BE2C (cell line): ENCODE results near the gene LZTS3.
"Not testable (repeated sequence)": the region's sequence is repeated elsewhere in the genome, so short reads cannot be mapped to it uniquely, and the experiment has no call there.

Experiments used
- DNase-seq: peaks from one replicate; pipeline ENCODE4 v3.0.0-alpha.2; 2020
- H3K27me3 ChIP-seq: fragments of 250-450 bp; sonication (Bioruptor Pico); 2 replicates; pipeline ENCODE4 v1.5.1; 2020; ENCODE audit warnings: mild to moderate bottlenecking
- H3K36me3 ChIP-seq: fragments of 250-450 bp; sonication (Bioruptor Pico); 2 replicates; pipeline ENCODE4 v1.5.1; 2020; ENCODE audit warnings: mild to moderate bottlenecking
- H3K4me1 ChIP-seq: fragments of 250-450 bp; sonication (Bioruptor Pico); 2 replicates; pipeline ENCODE4 v1.5.1; 2020
- H3K4me3 ChIP-seq: 2 replicates; pipeline ENCODE4 v1.5.1; 2011; ENCODE audit warnings: low read depth, low read length
- H3K9me3 ChIP-seq: fragments of 250-450 bp; sonication (Bioruptor Pico); 2 replicates; pipeline ENCODE4 v1.5.1; 2020
- CTCF ChIP-seq: IDR thresholded peaks from 2 replicates; pipeline ENCODE4 v1.5.1; 2012; ENCODE audit warnings: mild to moderate bottlenecking, low read depth, low read length

LZTS3 gene

GRCh38 chr20:3183896-3184612 is 10.7 kb upstream of the LZTS3 start:
- Histone ChIP-seq H3K9me3 (no peaks in the 10 kb centered on the region), H3K4me1 (no peaks in the 10 kb centered on the region), H3K36me3 (no peaks in the 10 kb centered on the region), H3K27me3 (no peaks in the 10 kb centered on the region), H3K4me3 (no peak overlapping the region)
- no peak for DNase-seq
- no peak for TF ChIP-seq CTCF

GRCh38 chr20:3182429-3182828 is 9.1 kb upstream of the LZTS3 start:
- H3K27me3 ChIP-seq, H3K9me3 ChIP-seq, DNase-seq, H3K36me3 ChIP-seq, H3K4me1 ChIP-seq, H3K4me3 ChIP-seq: not testable (repeated sequence)

- no peaks in the 10 kb centered on the region for H3K4me1 ChIP-seq
- H3K27me3 ChIP-seq, result no peaks in the 10 kb centered on the region
- no peaks in the 10 kb centered on the region for H3K36me3 ChIP-seq
- DNase-seq, result no peak
- H3K9me3 ChIP-seq, result no peaks in the 10 kb centered on the region
- TF ChIP-seq CTCF, result no peak
- no peak overlapping the region for H3K4me3 ChIP-seq
These were observed 7.9 kb upstream of the LZTS3 start for GRCh38 chr20:3181270-3181669.

- no peak for TF ChIP-seq CTCF
- no peaks in the 10 kb centered on the region for H3K4me1 ChIP-seq
- no peak for DNase-seq
- H3K36me3 ChIP-seq, result no peaks in the 10 kb centered on the region
- H3K4me3 ChIP-seq, result no peak overlapping the region
- peaks cover under 1% of the 10 kb centered on the region; the same call in 1 of the 2 replicates for H3K27me3 ChIP-seq
- H3K9me3 ChIP-seq, result no peaks in the 10 kb centered on the region
These were observed 7.0 kb upstream of the LZTS3 start for GRCh38 chr20:3180319-3180718.

GRCh38 chr20:3177746-3178485 is 4.6 kb upstream of the LZTS3 start:
- no peaks in the 10 kb centered on the region for H3K4me1 ChIP-seq
- DNase-seq, result no peak
- H3K27me3 ChIP-seq, result peaks cover 15% of the 10 kb centered on the region; the same call in 1 of the 2 replicates
- no peak for TF ChIP-seq CTCF
- H3K36me3 ChIP-seq, result no peaks in the 10 kb centered on the region
- no peaks in the 10 kb centered on the region for H3K9me3 ChIP-seq
- no peak overlapping the region for H3K4me3 ChIP-seq

GRCh38 chr20:3175270-3175669 is 1.9 kb upstream of the LZTS3 start:
- Histone ChIP-seq H3K4me3 (no peak overlapping the region), H3K4me1 (no peaks in the 10 kb centered on the region), H3K27me3 (peaks cover 15% of the 10 kb centered on the region; the same call in 1 of the 2 replicates), H3K9me3 (no peaks in the 10 kb centered on the region), H3K36me3 (no peaks in the 10 kb centered on the region)
- no peak for DNase-seq
- no peak for TF ChIP-seq CTCF
